Lower leg skin (tissue), 3 donors: ENCODE results near the gene NEDD9.

ENCODE experiments used
- POLR2A ChIP-seq, 2 donors: fragments of 450-650 bp; IDR thresholded peaks; one replicate each; pipeline ENCODE4 v1.6.1; 2016 to 2017; ENCODE audit warnings: antibody characterized with exemption in 2 of 2, mild to moderate bottlenecking in 1 of 2, moderate library complexity in 1 of 2
- TF ChIP-seq, protein P1 (sequence below), 3 donors: fragments of 450-650 bp; IDR thresholded peaks; one replicate each; pipeline ENCODE4 v1.5.1; 2016; ENCODE audit warnings: antibody characterized with exemption in 3 of 3, mild to moderate bottlenecking in 3 of 3, moderate library complexity in 2 of 3

DNA sequence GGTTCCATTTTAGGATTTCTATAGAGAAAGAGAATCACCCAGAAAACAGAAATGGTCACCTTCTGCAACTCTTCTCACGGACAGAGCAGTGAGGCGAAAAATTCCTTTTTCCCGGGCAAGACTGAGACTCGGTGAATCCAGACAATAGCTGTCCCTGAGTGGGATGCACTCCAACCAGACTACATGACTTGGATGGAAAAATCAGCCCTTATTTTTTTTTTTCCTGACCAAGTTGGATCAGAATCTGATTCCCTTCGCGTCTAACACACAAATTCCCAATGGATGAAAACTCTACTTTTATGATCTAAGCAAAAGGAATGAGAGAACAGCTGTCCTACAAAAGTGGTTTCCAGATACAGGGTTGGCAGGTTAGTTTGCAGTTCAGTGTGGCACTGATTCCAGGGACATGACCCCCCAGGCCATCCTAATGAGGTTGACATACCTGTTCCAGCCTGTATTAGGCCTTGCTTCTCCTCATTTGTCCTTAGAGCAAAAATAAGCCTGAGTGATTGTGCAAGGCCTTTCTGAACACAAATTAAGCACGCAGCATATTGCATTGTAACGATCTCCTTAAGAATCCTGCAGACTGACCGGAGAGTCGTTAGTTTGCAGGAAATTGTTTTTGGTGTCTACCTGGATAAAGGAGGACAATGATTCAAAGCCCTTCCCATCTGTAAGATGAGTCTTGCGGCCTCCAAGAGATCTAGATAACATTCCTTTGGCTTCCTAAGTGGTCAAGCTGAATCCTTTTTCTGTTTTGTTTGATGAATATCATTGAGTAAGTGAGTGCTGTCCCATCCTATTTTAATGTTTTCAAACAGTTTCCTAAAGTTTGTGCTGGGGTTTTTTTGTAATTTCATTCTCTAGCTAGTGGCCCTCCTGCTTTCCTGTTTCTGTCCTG, 1.5 kb upstream of the NEDD9 start:
- no peak for TF ChIP-seq POLR2A (IDR thresholded peaks at IDR 0.05)
- TF ChIP-seq, protein P1, sequence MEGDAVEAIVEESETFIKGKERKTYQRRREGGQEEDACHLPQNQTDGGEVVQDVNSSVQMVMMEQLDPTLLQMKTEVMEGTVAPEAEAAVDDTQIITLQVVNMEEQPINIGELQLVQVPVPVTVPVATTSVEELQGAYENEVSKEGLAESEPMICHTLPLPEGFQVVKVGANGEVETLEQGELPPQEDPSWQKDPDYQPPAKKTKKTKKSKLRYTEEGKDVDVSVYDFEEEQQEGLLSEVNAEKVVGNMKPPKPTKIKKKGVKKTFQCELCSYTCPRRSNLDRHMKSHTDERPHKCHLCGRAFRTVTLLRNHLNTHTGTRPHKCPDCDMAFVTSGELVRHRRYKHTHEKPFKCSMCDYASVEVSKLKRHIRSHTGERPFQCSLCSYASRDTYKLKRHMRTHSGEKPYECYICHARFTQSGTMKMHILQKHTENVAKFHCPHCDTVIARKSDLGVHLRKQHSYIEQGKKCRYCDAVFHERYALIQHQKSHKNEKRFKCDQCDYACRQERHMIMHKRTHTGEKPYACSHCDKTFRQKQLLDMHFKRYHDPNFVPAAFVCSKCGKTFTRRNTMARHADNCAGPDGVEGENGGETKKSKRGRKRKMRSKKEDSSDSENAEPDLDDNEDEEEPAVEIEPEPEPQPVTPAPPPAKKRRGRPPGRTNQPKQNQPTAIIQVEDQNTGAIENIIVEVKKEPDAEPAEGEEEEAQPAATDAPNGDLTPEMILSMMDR (IDR thresholded peaks at IDR 0.05), result no peak
